Right lobe of liver (tissue), 6 donors: Measurements from ENCODE around the gene HOXA1. TPM values are rescaled to one million over a fixed set of nuclear protein-coding genes. Genes with fewer than 3 reads are reported as not detected.

Source experiments
- ATAC-seq, 4 donors: fragments of 200-7000 bp; cut with Tn5 transposase; one replicate each; pipeline ENCODE4 v1.9.1; 2020; ENCODE audit warnings: mild to moderate bottlenecking in 4 of 4, moderate library complexity in 4 of 4
- DNase-seq, 3 donors: peaks; one replicate each; pipeline ENCODE4 v3.0.0-alpha.2; 2020
- H3K27ac ChIP-seq, 3 donors: fragments of 200-600 bp; one replicate each; pipeline ENCODE4 v1.8.0; 2022
- H3K27me3 ChIP-seq, 2 donors: fragments of 200-600 bp; one replicate each; pipeline ENCODE4 v1.8.0; 2022
- H3K36me3 ChIP-seq, 4 donors: fragments of 200-600 bp; sonication (generic) in 1 of 4; one replicate each; pipeline versions ENCODE4 v1.5.1 to v1.8.0; 2017 to 2022; ENCODE audit warnings: control low read depth in 1 of 4
- H3K4me1 ChIP-seq, 4 donors: fragments of 200-600 bp; sonication (generic) in 1 of 4; one replicate each; pipeline versions ENCODE4 v1.5.1 to v1.8.0; 2017 to 2022; ENCODE audit warnings: control low read depth in 1 of 4
- H3K4me3 ChIP-seq, 3 donors: fragments of 200-600 bp; one replicate each; pipeline ENCODE4 v1.8.0; 2022
- H3K9me3 ChIP-seq, 4 donors: fragments of 200-600 bp; sonication (generic) in 1 of 4; one replicate each; pipeline versions ENCODE4 v1.5.1 to v1.8.0; 2017 to 2022; ENCODE audit warnings: control low read depth in 1 of 4
- POLR2A ChIP-seq: fragments of 450-650 bp; IDR thresholded peaks from one replicate; pipeline ENCODE4 v1.6.1; 2017; ENCODE audit warnings: antibody characterized with exemption, mild to moderate bottlenecking
- WGBS: methylation state at CpG from one replicate; pipeline ENCODE4 v1.1.6; 2018; ENCODE audit warnings: low coverage, low lambda C conversion rate; ENCODE audit not compliant: insufficient coverage; ENCODE audit errors: missing lambda C conversion rate; 5-methylcytosine and 5-hydroxymethylcytosine counted together
- intact Hi-C, 2 donors: fragments of 100-400 bp; cut with DNase I; formaldehyde crosslinking; loops; one replicate each; pipeline versions ENCODE4 v1.11.2 to v1.14.1; 2022
- total RNA-seq, 6 experiments: library from RNA; depleted of rRNA in 2 of 6; stranded (reverse); fragments of >200 nt in 2 of 6; fragmentation: NEBNext Ultra II Directional in 3 of 6; extraction: Animal tissue kit (Norgen Biotek cat#: 25700) in 3 of 6; gene quantifications; one replicate each; pipeline versions ENCODE4 v1.1.0 to v1.2.4, GENCODE V29; 2016 to 2023
- TF ChIP-seq, protein P1 (sequence below), 4 donors: fragments of 200-600 bp in 3 of 4; fragments of 450-650 bp in 1 of 4; IDR thresholded peaks; one replicate each; pipeline versions ENCODE4 v1.5.1 to v1.8.0; 2016 to 2022; ENCODE audit warnings: antibody characterized with exemption in 4 of 4, mild to moderate bottlenecking in 2 of 4
- donor health status: DM: no; HTN: yes; CAD: no.
- donor health status: DM: no; HTN: no; CAD: no.
- donor health status: DM: no; HTN: no; CAD: no.
- donor health status: DM: no; HTN: yes; CAD: no.
- donor health status: DM: no; HTN: yes; CAD: no.

HOXA1 gene
- total RNA-seq, 6 experiments from 2014 or later = 0.09 to 0.31 (median 0.17) TPM; not detected in 1

DNA sequence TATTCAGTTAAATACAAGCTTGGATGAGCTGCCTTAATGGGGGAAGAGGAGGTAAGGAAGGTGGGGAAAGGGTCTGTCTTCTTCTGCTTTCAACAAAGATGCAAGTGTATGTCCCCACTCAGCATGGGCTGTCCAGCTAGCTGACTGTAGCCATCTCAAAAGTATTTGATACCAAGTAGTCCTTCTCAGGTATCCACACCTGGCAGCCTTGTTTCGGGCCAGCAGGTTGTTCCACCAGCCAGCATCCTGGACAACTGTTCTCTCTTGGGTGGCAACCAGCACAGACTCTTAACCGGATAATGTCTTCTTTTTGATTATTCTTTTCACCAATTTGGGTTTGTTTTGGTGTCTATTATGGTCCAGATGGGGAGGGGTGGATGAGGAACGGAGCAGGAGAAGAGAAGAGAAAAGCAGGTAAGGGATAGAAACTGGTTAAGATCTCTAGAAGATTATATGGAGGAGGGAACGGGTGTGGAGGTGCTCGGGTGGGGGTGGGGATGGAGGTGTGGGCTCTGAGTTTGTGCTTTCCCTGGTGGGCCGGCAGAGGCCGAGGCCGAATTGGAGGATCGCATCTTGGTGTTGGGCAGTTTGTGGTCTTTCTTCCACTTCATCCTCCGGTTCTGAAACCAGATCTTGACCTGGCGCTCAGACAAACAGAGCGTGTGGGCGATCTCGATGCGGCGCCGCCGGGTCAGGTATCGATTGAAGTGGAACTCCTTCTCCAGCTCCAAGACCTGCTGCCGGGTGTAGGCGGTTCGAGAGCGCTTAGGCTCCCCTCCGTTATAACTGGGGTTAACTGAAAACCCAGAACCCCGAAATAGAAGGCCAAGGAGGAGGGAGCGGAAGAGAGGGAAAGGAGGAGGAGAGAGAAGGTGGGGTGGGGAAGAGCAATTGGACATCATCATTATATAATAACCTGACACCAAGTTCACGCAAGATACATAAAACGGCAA is 33.3 kb upstream of the HOXA1 start:
- ATAC-seq = no peak
- Histone ChIP-seq H3K36me3 (no peaks in the 10 kb centered on the region), H3K27ac (no peak overlapping the region), H3K4me1 (no peaks in the 10 kb centered on the region), H3K4me3 (peak overlapping the region in 2 of 3 donors; percentile 7 to 22), H3K27me3 (peaks cover 0 to 31% of the 10 kb centered on the region in 2 donors), H3K9me3 (no peaks in the 10 kb centered on the region)
- TF ChIP-seq, protein P1, sequence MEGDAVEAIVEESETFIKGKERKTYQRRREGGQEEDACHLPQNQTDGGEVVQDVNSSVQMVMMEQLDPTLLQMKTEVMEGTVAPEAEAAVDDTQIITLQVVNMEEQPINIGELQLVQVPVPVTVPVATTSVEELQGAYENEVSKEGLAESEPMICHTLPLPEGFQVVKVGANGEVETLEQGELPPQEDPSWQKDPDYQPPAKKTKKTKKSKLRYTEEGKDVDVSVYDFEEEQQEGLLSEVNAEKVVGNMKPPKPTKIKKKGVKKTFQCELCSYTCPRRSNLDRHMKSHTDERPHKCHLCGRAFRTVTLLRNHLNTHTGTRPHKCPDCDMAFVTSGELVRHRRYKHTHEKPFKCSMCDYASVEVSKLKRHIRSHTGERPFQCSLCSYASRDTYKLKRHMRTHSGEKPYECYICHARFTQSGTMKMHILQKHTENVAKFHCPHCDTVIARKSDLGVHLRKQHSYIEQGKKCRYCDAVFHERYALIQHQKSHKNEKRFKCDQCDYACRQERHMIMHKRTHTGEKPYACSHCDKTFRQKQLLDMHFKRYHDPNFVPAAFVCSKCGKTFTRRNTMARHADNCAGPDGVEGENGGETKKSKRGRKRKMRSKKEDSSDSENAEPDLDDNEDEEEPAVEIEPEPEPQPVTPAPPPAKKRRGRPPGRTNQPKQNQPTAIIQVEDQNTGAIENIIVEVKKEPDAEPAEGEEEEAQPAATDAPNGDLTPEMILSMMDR (IDR thresholded peaks at IDR 0.05) = no peak
- no peak for TF ChIP-seq POLR2A
- intact Hi-C loops = no loop called here
- no peak for DNase-seq
- whole genome bisulfite sequencing = 38% methylated on average over 25 of the region's 28 CpGs

DNA sequence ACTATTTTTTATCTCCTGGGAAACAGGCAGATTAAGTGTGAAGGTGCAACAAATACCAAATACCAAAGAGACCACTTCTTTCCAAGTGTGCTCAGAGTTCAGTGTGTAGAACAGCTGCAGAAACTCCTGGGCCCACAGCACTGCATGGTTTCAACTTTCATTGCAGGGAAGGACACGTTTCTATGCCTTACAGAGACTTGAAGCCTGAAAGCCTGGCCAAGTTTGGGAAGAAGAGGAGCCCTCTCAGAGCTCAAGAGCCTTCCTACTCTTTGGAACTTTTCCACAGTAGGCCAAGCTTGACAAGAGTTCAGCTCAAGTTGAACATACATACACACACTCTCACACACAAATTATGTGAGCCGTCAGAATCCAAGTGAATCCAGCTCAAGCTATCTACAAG is 32.2 kb upstream of the HOXA1 start:
- intact Hi-C loops = no loop called here
- ATAC-seq (no peak), DNase-seq (no peak)
- Histone ChIP-seq H3K4me3 (no peak overlapping the region), H3K4me1 (no peaks in the 10 kb centered on the region), H3K27me3 (peaks cover 0 to 37% of the 10 kb centered on the region in 2 donors), H3K9me3 (no peaks in the 10 kb centered on the region), H3K27ac (no peak overlapping the region), H3K36me3 (no peaks in the 10 kb centered on the region)
- TF ChIP-seq POLR2A = no peak
- TF ChIP-seq, protein P1 (IDR thresholded peaks at IDR 0.05) = no peak
- 17% methylated on average over 2 of the region's 2 CpGs for WGBS

DNA sequence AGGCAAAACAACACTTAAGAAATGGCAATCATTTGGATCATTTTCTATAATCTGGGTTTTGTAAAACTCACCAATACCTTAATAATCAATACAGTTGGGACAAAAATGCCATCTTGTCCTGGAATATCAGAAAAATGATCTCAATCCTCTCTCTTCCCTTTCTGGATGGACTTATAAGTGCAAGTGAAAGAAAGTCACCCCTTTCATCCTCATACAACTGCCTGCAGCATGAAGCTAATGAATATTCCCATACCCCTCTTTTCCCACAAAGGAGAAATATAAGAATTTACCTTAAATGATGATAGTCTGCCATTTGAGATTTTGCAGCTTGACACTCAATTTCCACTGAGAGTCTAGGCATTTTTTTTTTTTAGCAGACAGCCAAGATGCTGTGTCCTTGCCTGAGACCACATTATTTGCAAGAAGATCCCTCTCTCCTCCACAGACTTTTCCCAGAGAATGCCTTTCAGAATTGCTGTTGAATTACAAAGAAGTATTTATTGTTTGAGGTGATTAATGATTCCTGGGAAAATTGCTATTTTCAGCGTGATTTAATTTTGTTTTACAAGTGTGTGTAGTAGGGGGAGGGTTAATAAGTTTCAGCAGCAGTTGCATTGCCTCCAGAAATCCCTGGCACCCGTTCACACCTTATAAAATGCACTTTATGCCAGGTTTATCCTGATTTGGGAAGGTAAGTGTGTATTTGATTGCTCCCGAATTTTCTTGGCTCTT is 31.0 kb upstream of the HOXA1 start:
- ATAC-seq = no peak
- Histone ChIP-seq H3K9me3 (no peaks in the 10 kb centered on the region), H3K27ac (no peak overlapping the region), H3K27me3 (peaks cover 0 to 33% of the 10 kb centered on the region in 2 donors), H3K4me3 (no peak overlapping the region), H3K36me3 (no peaks in the 10 kb centered on the region), H3K4me1 (peaks cover 0 to 11% (median 2%) of the 10 kb centered on the region in 4 donors)
- 15% methylated on average over 3 of the region's 3 CpGs for WGBS
- no peak for DNase-seq
- TF ChIP-seq POLR2A = no peak
- TF ChIP-seq, protein P1 (IDR thresholded peaks at IDR 0.05) = no peak
- intact Hi-C loops = no loop called here

DNA sequence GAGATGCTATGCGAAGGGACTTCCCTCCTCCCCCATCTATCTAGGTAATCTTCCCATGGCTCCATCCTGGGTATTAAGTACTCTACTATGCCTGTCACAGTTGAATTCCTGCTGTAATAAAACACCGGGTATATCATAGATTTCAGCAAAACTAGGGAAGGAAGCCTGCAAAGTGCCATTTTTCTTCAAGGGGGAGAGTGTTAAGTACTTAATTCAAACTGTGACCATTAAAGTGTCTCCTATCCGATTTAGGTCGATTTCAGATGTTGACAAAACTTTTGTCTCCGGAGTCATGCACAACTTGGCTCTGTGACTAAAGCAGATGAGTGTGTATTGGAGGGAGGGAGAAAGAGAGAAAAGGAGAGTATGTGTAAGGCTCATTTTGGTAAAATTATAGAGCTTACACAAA is 30.2 kb upstream of the HOXA1 start:
- no peaks in the 10 kb centered on the region for H3K36me3 ChIP-seq
- TF ChIP-seq, protein P1 (IDR thresholded peaks at IDR 0.05) = no peak
- DNase-seq = no peak
- intact Hi-C loops = no loop called here
- peaks cover 0 to 25% of the 10 kb centered on the region in 2 donors for H3K27me3 ChIP-seq
- no peak overlapping the region for H3K4me3 ChIP-seq
- peaks cover 0 to 12% (median 3%) of the 10 kb centered on the region in 4 donors for H3K4me1 ChIP-seq
- ATAC-seq = no peak
- no peak overlapping the region for H3K27ac ChIP-seq
- WGBS = 23% methylated on average over 5 of the region's 5 CpGs
- H3K9me3 ChIP-seq = no peaks in the 10 kb centered on the region
